ENCODE results near the gene FHAD1. TPM values are rescaled to one million over a fixed set of nuclear protein-coding genes. Genes with fewer than 3 reads are reported as not detected.

FHAD1 gene
- polyA plus RNA-seq, 1 of the 3 experiments (the other 2 are of a cell fraction) = 0.48 TPM

DNA sequence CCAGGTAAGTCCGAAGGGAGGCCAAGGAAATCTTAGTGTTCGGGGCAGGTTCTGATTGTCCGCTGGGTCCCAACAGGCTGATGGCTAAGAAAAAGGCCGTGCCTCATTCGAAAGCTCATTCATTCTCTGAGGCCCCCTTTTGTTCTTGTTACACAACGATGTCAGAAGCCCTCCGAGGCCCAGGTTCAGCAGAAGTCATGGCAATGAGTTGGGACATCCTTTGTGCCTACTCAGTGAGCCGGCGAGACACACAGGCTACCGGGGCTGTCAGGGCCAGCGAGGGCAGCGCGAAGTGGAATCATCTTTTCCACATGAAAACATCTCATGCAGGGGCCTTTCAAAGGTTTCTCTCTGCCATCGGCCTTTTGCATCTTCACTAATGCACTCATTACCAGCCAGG, 113.7 kb downstream of the FHAD1 start:
- H3K9me3 ChIP-seq = no peaks in the 10 kb centered on the region
- no peaks in the 10 kb centered on the region for H4K20me1 ChIP-seq (ENCODE audit: insufficient read depth)
- H3K27me3 ChIP-seq (ENCODE audit: insufficient read depth) = no peaks in the 10 kb centered on the region
- no peak overlapping the region for H3K4me2 ChIP-seq
- H3K9me2 ChIP-seq = no peaks in the 10 kb centered on the region
- H3K79me2 ChIP-seq (ENCODE audit: insufficient read depth) = no peaks in the 10 kb centered on the region
- ChIA-PET CTCF (interaction anchor here (1.0 to 1.4 kb wide), 2 partner anchors 11 to 70 kb away, joined by 3 read pairs; no protein-coding TSS in a partner anchor), POLR2A (no interaction called here)
- 97% methylated on average over 14 of the region's 14 CpGs for WGBS (ENCODE audit: low lambda C conversion rate)
- TF ChIP-seq RXRA (IDR thresholded peaks at IDR 0.05; ENCODE audit: borderline replicate concordance, low read depth) (no peak), ELF1 (IDR thresholded peaks at IDR 0.05) (no peak), EZH2phosphoT487 (IDR thresholded peaks at IDR 0.05; ENCODE audit: borderline replicate concordance, low read depth) (no peak), MEF2A (IDR thresholded peaks at IDR 0.05; ENCODE audit: borderline replicate concordance, low read depth) (no peak), RCOR1 (IDR thresholded peaks at IDR 0.05; ENCODE audit: low read length) (no peak), JUND (IDR thresholded peaks at IDR 0.05) (no peak)
- no peak overlapping the region for H3K9ac ChIP-seq
- no peak overlapping the region for H3K27ac ChIP-seq (ENCODE audit: low read depth in 2 of 2, low read length in 1 of 2)
- H3F3A ChIP-seq (replicated peaks; ENCODE audit: insufficient read depth) = peaks cover 11% of the 10 kb centered on the region
- H3K4me3 ChIP-seq (ENCODE audit: low read depth in 2 of 2, low read length in 1 of 2) = no peak overlapping the region
- no peaks in the 10 kb centered on the region for H3K36me3 ChIP-seq (replicated peaks in 1 of 2; ENCODE audit: control insufficient read depth in 1 of 2, insufficient read depth in 2 of 2, low read length in 1 of 2)
- H2AFZ ChIP-seq (ENCODE audit: low read depth) = no peak overlapping the region
- DNase-seq = no peak
- H3K4me1 ChIP-seq (ENCODE audit: control insufficient read depth in 1 of 2, insufficient read depth in 2 of 2, low read depth in 1 of 2, low read length in 1 of 2) = peaks cover 0 to 19% of the 10 kb centered on the region in 2 experiments; a peak in 2 of 4 replicates

DNA sequence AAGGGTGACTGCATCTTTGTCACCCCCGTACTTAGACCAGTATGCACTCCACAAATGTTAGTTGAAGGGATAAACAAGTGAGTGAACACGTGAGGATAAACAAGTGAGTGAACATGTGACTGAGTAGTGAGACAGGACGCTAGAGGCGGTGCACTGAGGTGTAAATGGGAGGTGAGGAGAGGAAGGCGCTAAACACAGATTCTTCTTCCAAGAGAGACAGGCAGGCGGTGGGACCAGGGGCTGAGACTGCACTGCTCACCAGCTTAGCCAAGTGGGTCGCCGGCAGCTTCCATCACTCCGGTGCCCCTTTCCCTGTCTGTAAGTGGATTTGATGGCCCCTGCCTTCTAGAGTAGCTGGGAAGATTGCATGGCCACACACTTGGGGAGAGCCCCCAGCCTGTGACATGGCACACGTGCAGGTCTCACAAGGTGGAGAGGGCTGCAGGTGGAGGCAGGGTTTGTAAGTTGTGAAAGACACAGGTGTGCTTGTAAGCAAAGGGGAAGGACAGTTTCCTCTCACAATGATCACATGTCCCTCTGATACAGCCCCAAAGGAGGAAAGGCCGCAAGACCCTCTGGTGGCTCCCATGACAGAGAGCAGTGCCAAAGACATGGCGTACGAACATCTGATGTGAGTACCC, 115.2 kb downstream of the FHAD1 start:
- Histone ChIP-seq H3K9me3 (no peaks in the 10 kb centered on the region), H3K4me3 (ENCODE audit: low read depth in 2 of 2, low read length in 1 of 2) (no peak overlapping the region), H3K9ac (no peak overlapping the region), H3K27me3 (ENCODE audit: insufficient read depth) (no peaks in the 10 kb centered on the region), H3K27ac (ENCODE audit: low read depth in 2 of 2, low read length in 1 of 2) (no peak overlapping the region), H4K20me1 (ENCODE audit: insufficient read depth) (no peaks in the 10 kb centered on the region), H2AFZ (ENCODE audit: low read depth) (no peak overlapping the region), H3K4me1 (ENCODE audit: control insufficient read depth in 1 of 2, insufficient read depth in 2 of 2, low read depth in 1 of 2, low read length in 1 of 2) (0 out of 4 replicates have a peak, but pooled peaks cover 0 to 6% of the 10 kb centered on the region in 2 experiments), H3K4me2 (no peak overlapping the region), H3F3A (replicated peaks; ENCODE audit: insufficient read depth) (no peaks in the 10 kb centered on the region), H3K79me2 (ENCODE audit: insufficient read depth) (no peaks in the 10 kb centered on the region), H3K36me3 (replicated peaks in 1 of 2; ENCODE audit: control insufficient read depth in 1 of 2, insufficient read depth in 2 of 2, low read length in 1 of 2) (no peaks in the 10 kb centered on the region), H3K9me2 (no peaks in the 10 kb centered on the region)
- ChIA-PET POLR2A (interaction anchor here (0.6 kb wide), 1 partner anchor 86 kb away, joined by 6 read pairs; no protein-coding TSS in a partner anchor), CTCF (interaction anchor here (0.6 to 1.4 kb wide), 2 partner anchors 12 to 281 kb away, joined by 3 read pairs; no protein-coding TSS in a partner anchor)
- WGBS (ENCODE audit: low lambda C conversion rate) = 95% methylated on average over 12 of the region's 13 CpGs
- no peak for TF ChIP-seq SMC3 (IDR thresholded peaks at IDR 0.05; ENCODE audit: low read depth, low read length)
- no peak for TF ChIP-seq NFIC (IDR thresholded peaks at IDR 0.05; ENCODE audit: borderline replicate concordance)
- no peak for TF ChIP-seq EZH2phosphoT487 (IDR thresholded peaks at IDR 0.05; ENCODE audit: borderline replicate concordance, low read depth)
- TF ChIP-seq MEF2A (IDR thresholded peaks at IDR 0.05; ENCODE audit: borderline replicate concordance, low read depth) = no peak
- TF ChIP-seq, protein P1, sequence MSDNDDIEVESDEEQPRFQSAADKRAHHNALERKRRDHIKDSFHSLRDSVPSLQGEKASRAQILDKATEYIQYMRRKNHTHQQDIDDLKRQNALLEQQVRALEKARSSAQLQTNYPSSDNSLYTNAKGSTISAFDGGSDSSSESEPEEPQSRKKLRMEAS (IDR thresholded peaks at IDR 0.05; ENCODE audit: low read depth) = no peak
- no peak for TF ChIP-seq RFX5 (IDR thresholded peaks at IDR 0.05; ENCODE audit: low read length)
- TF ChIP-seq, protein P2, sequence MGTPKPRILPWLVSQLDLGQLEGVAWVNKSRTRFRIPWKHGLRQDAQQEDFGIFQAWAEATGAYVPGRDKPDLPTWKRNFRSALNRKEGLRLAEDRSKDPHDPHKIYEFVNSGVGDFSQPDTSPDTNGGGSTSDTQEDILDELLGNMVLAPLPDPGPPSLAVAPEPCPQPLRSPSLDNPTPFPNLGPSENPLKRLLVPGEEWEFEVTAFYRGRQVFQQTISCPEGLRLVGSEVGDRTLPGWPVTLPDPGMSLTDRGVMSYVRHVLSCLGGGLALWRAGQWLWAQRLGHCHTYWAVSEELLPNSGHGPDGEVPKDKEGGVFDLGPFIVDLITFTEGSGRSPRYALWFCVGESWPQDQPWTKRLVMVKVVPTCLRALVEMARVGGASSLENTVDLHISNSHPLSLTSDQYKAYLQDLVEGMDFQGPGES (IDR thresholded peaks at IDR 0.05; ENCODE audit: low read depth, low read length) = no peak
- TF ChIP-seq, protein P3, sequence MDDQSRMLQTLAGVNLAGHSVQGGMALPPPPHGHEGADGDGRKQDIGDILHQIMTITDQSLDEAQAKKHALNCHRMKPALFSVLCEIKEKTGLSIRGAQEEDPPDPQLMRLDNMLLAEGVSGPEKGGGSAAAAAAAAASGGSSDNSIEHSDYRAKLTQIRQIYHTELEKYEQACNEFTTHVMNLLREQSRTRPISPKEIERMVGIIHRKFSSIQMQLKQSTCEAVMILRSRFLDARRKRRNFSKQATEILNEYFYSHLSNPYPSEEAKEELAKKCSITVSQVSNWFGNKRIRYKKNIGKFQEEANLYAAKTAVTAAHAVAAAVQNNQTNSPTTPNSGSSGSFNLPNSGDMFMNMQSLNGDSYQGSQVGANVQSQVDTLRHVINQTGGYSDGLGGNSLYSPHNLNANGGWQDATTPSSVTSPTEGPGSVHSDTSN (IDR thresholded peaks at IDR 0.05) = no peak
- TF ChIP-seq, protein P4, sequence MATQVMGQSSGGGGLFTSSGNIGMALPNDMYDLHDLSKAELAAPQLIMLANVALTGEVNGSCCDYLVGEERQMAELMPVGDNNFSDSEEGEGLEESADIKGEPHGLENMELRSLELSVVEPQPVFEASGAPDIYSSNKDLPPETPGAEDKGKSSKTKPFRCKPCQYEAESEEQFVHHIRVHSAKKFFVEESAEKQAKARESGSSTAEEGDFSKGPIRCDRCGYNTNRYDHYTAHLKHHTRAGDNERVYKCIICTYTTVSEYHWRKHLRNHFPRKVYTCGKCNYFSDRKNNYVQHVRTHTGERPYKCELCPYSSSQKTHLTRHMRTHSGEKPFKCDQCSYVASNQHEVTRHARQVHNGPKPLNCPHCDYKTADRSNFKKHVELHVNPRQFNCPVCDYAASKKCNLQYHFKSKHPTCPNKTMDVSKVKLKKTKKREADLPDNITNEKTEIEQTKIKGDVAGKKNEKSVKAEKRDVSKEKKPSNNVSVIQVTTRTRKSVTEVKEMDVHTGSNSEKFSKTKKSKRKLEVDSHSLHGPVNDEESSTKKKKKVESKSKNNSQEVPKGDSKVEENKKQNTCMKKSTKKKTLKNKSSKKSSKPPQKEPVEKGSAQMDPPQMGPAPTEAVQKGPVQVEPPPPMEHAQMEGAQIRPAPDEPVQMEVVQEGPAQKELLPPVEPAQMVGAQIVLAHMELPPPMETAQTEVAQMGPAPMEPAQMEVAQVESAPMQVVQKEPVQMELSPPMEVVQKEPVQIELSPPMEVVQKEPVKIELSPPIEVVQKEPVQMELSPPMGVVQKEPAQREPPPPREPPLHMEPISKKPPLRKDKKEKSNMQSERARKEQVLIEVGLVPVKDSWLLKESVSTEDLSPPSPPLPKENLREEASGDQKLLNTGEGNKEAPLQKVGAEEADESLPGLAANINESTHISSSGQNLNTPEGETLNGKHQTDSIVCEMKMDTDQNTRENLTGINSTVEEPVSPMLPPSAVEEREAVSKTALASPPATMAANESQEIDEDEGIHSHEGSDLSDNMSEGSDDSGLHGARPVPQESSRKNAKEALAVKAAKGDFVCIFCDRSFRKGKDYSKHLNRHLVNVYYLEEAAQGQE (IDR thresholded peaks at IDR 0.05; ENCODE audit: low read depth, low read length) = no peak
- TF ChIP-seq RCOR1 (IDR thresholded peaks at IDR 0.05; ENCODE audit: low read length) = no peak
- no peak for TF ChIP-seq ELF1 (IDR thresholded peaks at IDR 0.05)
- DNase-seq = no peak

Measured in SK-N-SH (cell line).